ENCODE measurements around the gene HPN. TPM values are rescaled to one million over a fixed set of nuclear protein-coding genes. Genes with fewer than 3 reads are reported as not detected.

Gene HPN
- total and polyA plus RNA-seq, 2 of the 13 experiments (the other 11 are each of a cell fraction or from before 2014, with no cell fraction given): 46.7 to 261 TPM

DNA sequence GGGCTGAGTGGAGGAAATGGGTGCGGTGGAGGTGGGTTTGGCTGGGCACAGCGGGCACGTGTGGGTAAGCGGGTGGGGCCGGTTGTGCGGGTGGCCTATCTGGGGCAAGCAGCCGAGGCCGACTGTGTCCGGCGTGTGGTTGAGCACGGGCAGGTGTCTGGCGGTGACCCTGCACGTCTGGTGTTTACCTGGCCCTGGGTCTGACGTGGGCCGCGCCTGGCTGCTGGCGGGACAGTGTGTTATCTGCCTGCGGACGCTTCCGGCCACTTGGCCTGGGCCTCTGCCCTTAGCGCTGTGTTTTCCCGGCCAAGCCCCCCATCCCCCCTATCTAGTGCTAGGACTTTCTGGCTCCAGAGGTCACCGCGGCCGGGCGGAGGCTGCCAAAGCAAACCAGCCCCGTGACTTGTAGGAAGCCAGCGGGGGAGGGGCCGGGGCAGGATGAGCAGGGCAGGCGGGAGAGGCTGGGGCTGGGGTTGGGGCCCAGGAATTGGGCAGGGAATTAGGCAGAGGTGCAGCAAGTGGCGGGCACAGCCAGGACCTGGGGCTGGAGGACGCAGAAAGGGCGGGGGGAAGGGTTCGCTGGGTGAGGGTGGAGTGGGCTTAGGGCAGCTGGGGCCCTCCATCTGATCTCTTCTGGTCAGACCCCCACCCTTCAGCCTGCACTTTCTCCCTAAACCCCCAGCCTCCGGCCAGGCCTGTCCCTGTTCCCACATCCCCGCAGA is 534 bp upstream of the HPN start (continued):
- TF ChIP-seq, protein P1, sequence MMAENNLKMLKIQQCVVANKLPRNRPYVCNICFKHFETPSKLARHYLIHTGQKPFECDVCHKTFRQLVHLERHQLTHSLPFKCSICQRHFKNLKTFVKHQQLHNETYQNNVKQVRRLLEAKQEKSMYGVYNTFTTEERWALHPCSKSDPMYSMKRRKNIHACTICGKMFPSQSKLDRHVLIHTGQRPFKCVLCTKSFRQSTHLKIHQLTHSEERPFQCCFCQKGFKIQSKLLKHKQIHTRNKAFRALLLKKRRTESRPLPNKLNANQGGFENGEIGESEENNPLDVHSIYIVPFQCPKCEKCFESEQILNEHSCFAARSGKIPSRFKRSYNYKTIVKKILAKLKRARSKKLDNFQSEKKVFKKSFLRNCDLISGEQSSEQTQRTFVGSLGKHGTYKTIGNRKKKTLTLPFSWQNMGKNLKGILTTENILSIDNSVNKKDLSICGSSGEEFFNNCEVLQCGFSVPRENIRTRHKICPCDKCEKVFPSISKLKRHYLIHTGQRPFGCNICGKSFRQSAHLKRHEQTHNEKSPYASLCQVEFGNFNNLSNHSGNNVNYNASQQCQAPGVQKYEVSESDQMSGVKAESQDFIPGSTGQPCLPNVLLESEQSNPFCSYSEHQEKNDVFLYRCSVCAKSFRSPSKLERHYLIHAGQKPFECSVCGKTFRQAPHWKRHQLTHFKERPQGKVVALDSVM (CRISPR knock-in tag; IDR thresholded peaks at IDR 0.05): peak; percentile 82
- TF ChIP-seq, protein P2, sequence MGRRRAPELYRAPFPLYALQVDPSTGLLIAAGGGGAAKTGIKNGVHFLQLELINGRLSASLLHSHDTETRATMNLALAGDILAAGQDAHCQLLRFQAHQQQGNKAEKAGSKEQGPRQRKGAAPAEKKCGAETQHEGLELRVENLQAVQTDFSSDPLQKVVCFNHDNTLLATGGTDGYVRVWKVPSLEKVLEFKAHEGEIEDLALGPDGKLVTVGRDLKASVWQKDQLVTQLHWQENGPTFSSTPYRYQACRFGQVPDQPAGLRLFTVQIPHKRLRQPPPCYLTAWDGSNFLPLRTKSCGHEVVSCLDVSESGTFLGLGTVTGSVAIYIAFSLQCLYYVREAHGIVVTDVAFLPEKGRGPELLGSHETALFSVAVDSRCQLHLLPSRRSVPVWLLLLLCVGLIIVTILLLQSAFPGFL (CRISPR knock-in tag; IDR thresholded peaks at IDR 0.05): no peak
- TF ChIP-seq MLLT10 (CRISPR knock-in tag; IDR thresholded peaks at IDR 0.05) (no peak), CBX1 (IDR thresholded peaks at IDR 0.05; ENCODE audit: low read depth) (no peak), ZNF264 (CRISPR knock-in tag; IDR thresholded peaks at IDR 0.05) (peak; percentile 59; the same call in 1 of the 2 replicates), DNMT1 (CRISPR knock-in tag; IDR thresholded peaks at IDR 0.05) (no peak), PHB2 (IDR thresholded peaks at IDR 0.05; ENCODE audit: partially characterized antibody) (no peak), TOPORS (CRISPR knock-in tag; IDR thresholded peaks at IDR 0.05) (peak; percentile 61; the same call in 1 of the 2 replicates), KDM5A (IDR thresholded peaks at IDR 0.05; ENCODE audit: borderline replicate concordance, low read length) (no peak), SNRNP70 (IDR thresholded peaks at IDR 0.05; ENCODE audit: low read depth, low read length) (no peak), MED8 (CRISPR knock-in tag; IDR thresholded peaks at IDR 0.05; ENCODE audit: insufficient replicate concordance) (peak; percentile 99), KAT7 (CRISPR knock-in tag; IDR thresholded peaks at IDR 0.05; ENCODE audit: borderline replicate concordance) (no peak), SRSF9 (IDR thresholded peaks at IDR 0.05; ENCODE audit: borderline replicate concordance, insufficient read depth, low read depth, low read length, poor library complexity, severe bottlenecking) (no peak), ZNF83 (CRISPR knock-in tag; IDR thresholded peaks at IDR 0.05; ENCODE audit: borderline replicate concordance) (no peak), TMF1 (CRISPR knock-in tag; IDR thresholded peaks at IDR 0.05; ENCODE audit: low read depth) (no peak; the same call in 1 of the 2 replicates), ZNF543 (CRISPR knock-in tag; IDR thresholded peaks at IDR 0.05) (peak; percentile 20; the same call in 1 of the 2 replicates), ZSCAN30 (CRISPR knock-in tag; IDR thresholded peaks at IDR 0.05) (no peak), ERF (CRISPR knock-in tag; IDR thresholded peaks at IDR 0.05) (peak; percentile 95), ZKSCAN1 (IDR thresholded peaks at IDR 0.05; ENCODE audit: low read length) (no peak), ZSCAN12 (CRISPR knock-in tag; IDR thresholded peaks at IDR 0.05) (peak; percentile 31; the same call in 1 of the 2 replicates), ZNF782 (CRISPR knock-in tag; IDR thresholded peaks at IDR 0.05; ENCODE audit: borderline replicate concordance) (no peak; the same call in 1 of the 2 replicates), ZNF446 (CRISPR knock-in tag; IDR thresholded peaks at IDR 0.05) (0 out of 2 replicates have a peak, but pooled peaks have one; percentile 60)
- TF ChIP-seq, protein P3, sequence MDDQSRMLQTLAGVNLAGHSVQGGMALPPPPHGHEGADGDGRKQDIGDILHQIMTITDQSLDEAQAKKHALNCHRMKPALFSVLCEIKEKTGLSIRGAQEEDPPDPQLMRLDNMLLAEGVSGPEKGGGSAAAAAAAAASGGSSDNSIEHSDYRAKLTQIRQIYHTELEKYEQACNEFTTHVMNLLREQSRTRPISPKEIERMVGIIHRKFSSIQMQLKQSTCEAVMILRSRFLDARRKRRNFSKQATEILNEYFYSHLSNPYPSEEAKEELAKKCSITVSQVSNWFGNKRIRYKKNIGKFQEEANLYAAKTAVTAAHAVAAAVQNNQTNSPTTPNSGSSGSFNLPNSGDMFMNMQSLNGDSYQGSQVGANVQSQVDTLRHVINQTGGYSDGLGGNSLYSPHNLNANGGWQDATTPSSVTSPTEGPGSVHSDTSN (CRISPR knock-in tag; IDR thresholded peaks at IDR 0.05; ENCODE audit: borderline replicate concordance): no peak
- TF ChIP-seq, protein P4, sequence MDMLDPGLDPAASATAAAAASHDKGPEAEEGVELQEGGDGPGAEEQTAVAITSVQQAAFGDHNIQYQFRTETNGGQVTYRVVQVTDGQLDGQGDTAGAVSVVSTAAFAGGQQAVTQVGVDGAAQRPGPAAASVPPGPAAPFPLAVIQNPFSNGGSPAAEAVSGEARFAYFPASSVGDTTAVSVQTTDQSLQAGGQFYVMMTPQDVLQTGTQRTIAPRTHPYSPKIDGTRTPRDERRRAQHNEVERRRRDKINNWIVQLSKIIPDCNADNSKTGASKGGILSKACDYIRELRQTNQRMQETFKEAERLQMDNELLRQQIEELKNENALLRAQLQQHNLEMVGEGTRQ (IDR thresholded peaks at IDR 0.05; ENCODE audit: low read depth, low read length): no peak
- TF ChIP-seq, protein P4 (CRISPR knock-in tag; IDR thresholded peaks at IDR 0.05; ENCODE audit: borderline replicate concordance): peak; percentile 76; the same call in 1 of the 2 replicates
